Adrenal gland (tissue), 5 donors: Measurements from ENCODE around the gene RHOB.

Experiments used
- CTCF ChIP-seq, 6 experiments: fragments of 450-650 bp in 4 of 6; fragments of 200-600 bp in 2 of 6; sonication (generic) in 1 of 6; IDR thresholded peaks; 1 replicate in 5 of 6; 2 replicates in 1 of 6; pipeline versions ENCODE4 v1.5.1 to v1.8.0; 2016 to 2021; ENCODE audit warnings: antibody characterized with exemption in 6 of 6, mild to moderate bottlenecking in 2 of 6, moderate library complexity in 1 of 6
- POLR2A ChIP-seq, 2 donors: fragments of 450-650 bp; IDR thresholded peaks; one replicate each; pipeline ENCODE4 v1.6.1; 2017; ENCODE audit warnings: antibody characterized with exemption in 2 of 2, mild to moderate bottlenecking in 2 of 2, moderate library complexity in 1 of 2
- donor health status: DM: no; HTN: no; CAD: no.

- no peak for TF ChIP-seq CTCF (IDR thresholded peaks at IDR 0.05)
- TF ChIP-seq POLR2A (IDR thresholded peaks at IDR 0.05): no peak
Observed at GRCh38 chr2:20404950-20405349, 41.9 kb upstream of the RHOB start.
